A673 (cell line): ENCODE results near the gene TXNRD1. TPM values are rescaled to one million over a fixed set of nuclear protein-coding genes. Genes with fewer than 3 reads are reported as not detected.

Experiments used
- BruUV-seq: library from RNA; stranded (reverse); fragments of 400-500 nt; replicated peaks from 2 replicates; lab custom pipeline; 2021; lab: Mats Ljungman, UMichigan
- CTCF ChIA-PET: fragments of 300-600 bp; sonication (Branson Sonifier 250); formaldehyde crosslinking; loops from one replicate; lab custom pipeline; 2022; ENCODE audit warnings: antibody characterized with exemption; lab: Charles Lee
- POLR2A ChIA-PET: fragments of 300-600 bp; sonication (Branson Sonifier 250); formaldehyde crosslinking; loops from one replicate; lab custom pipeline; 2022; ENCODE audit warnings: antibody characterized with exemption; ENCODE audit not compliant: low non-redundant PET; lab: Charles Lee
- DNase-seq: peaks from one replicate; pipeline ENCODE4 v3.0.0-alpha.2; 2015; ENCODE audit warnings: low spot score
- H3K27ac ChIP-seq: fragments of 200-600 bp; sonication (generic); 2 replicates; pipeline ENCODE4 v1.5.1; 2016; ENCODE audit warnings: mixed run types, low read depth, mild to moderate bottlenecking, mixed read lengths, antibody characterized with exemption, low read length; ENCODE audit not compliant: poor library complexity, severe bottlenecking
- H3K27me3 ChIP-seq: fragments of 200-600 bp; sonication (generic); replicated peaks from 2 replicates; pipeline ENCODE4 v1.6.1; 2017; ENCODE audit warnings: mixed run types, low read depth, mild to moderate bottlenecking, mixed read lengths, antibody characterized with exemption, low read length; ENCODE audit not compliant: insufficient read depth, poor library complexity
- H3K36me3 ChIP-seq: fragments of 200-600 bp; sonication (generic); 2 replicates; pipeline ENCODE4 v1.6.1; 2016; ENCODE audit warnings: mixed run types, mild to moderate bottlenecking, mixed read lengths, antibody characterized with exemption, low read length; ENCODE audit not compliant: insufficient read depth, poor library complexity, severe bottlenecking
- H3K4me1 ChIP-seq: fragments of 200-600 bp; sonication (generic); 2 replicates; pipeline ENCODE4 v1.6.1; 2017; ENCODE audit warnings: mixed run types, mild to moderate bottlenecking, mixed read lengths, antibody characterized with exemption, low read length; ENCODE audit not compliant: insufficient read depth, poor library complexity, severe bottlenecking
- H3K4me3 ChIP-seq: fragments of 200-600 bp; sonication (generic); 2 replicates; pipeline ENCODE4 v1.5.1; 2016; ENCODE audit warnings: low read depth, mixed run types, mild to moderate bottlenecking, mixed read lengths, low read length; ENCODE audit not compliant: poor library complexity, severe bottlenecking
- H3K9me3 ChIP-seq: fragments of 200-600 bp; sonication (generic); 2 replicates; pipeline ENCODE4 v1.6.1; 2016; ENCODE audit warnings: mixed run types, low read depth, mild to moderate bottlenecking, mixed read lengths, antibody characterized with exemption, low read length; ENCODE audit not compliant: poor library complexity, severe bottlenecking
- CTCF ChIP-seq: fragments of 300-800, 200-600 bp; sonication (generic); conservative IDR thresholded peaks from 2 replicates; pipeline ENCODE4 v1.5.1; 2017; ENCODE audit warnings: low read depth, mild to moderate bottlenecking, antibody characterized with exemption, low read length, moderate library complexity, mixed read lengths
- EZH2 ChIP-seq: fragments of 200-600 bp; sonication (generic); IDR thresholded peaks from 2 replicates; pipeline ENCODE4 v1.6.1; 2017; ENCODE audit warnings: borderline replicate concordance, low read depth, mild to moderate bottlenecking, mixed read lengths, antibody characterized with exemption, low read length; ENCODE audit not compliant: poor library complexity, severe bottlenecking
- intact Hi-C: fragments of 100-400 bp; cut with micrococcal nuclease; formaldehyde crosslinking; loops from one replicate; pipeline ENCODE4 v1.10.0; 2022; ENCODE audit not compliant: unreplicated experiment
- total RNA-seq: library from RNA; stranded (reverse); gene quantifications from 2 replicates; pipeline ENCODE4 v1.2.3, GENCODE V29; 2021

The TXNRD1 gene
- total RNA-seq, 1 experiment from 2014 or later, result 226 TPM

- ChIA-PET CTCF (no interaction called here), POLR2A (no interaction called here)
- no peaks in the 10 kb centered on the region for H3K4me1 ChIP-seq
- H3K27me3 ChIP-seq, result no peaks in the 10 kb centered on the region
- H3K36me3 ChIP-seq, result peaks cover under 1% of the 10 kb centered on the region
- intact Hi-C loops, result no loop called here
- no peaks in the 10 kb centered on the region for H3K9me3 ChIP-seq
- no peak overlapping the region for H3K4me3 ChIP-seq
- BruUV-seq, result no TSS peak
- H3K27ac ChIP-seq, result no peak overlapping the region
- DNase-seq, result peak; percentile 35
- TF ChIP-seq CTCF, result no peak
- TF ChIP-seq EZH2, result no peak
Observed at GRCh38 chr12:104357421-104357952, 141.9 kb downstream of the TXNRD1 start.

- DNase-seq, result peak; percentile 69
- Histone ChIP-seq H3K27me3 (no peaks in the 10 kb centered on the region), H3K27ac (no peak overlapping the region), H3K4me3 (no peak overlapping the region), H3K36me3 (no peaks in the 10 kb centered on the region), H3K4me1 (no peaks in the 10 kb centered on the region), H3K9me3 (no peaks in the 10 kb centered on the region)
- intact Hi-C loops, result loop anchor here (1.0 to 2.0 kb wide), 2 partner anchors 144 to 157 kb away; partner anchors contain the start of gene TXNRD1
- BruUV-seq, result no TSS peak
- POLR2A ChIA-PET, result no interaction called here
- TF ChIP-seq EZH2 (no peak), CTCF (peak; percentile 77)
- CTCF ChIA-PET, result no interaction called here
Observed at GRCh38 chr12:104358353-104359003, 142.9 kb downstream of the TXNRD1 start.

GRCh38 chr12:104359216-104359615 lies 143.6 kb downstream of the TXNRD1 start:
- no peak for TF ChIP-seq CTCF
- no peak for TF ChIP-seq EZH2
- Histone ChIP-seq H3K4me3 (no peak overlapping the region), H3K4me1 (no peaks in the 10 kb centered on the region), H3K36me3 (no peaks in the 10 kb centered on the region), H3K9me3 (no peaks in the 10 kb centered on the region), H3K27me3 (no peaks in the 10 kb centered on the region), H3K27ac (no peak overlapping the region)
- no peak for DNase-seq
- ChIA-PET POLR2A (no interaction called here), CTCF (no interaction called here)
- no TSS peak for BruUV-seq
- intact Hi-C loops, result loop anchor here (2.0 kb wide), 1 partner anchor 144 kb away; the partner anchor contains the start of gene TXNRD1
